Esophagus squamous epithelium (tissue), 4 donors: ENCODE measurements around the gene SFTPB.

Source experiments
- POLR2A ChIP-seq, 4 donors: fragments of 450-650 bp; IDR thresholded peaks; one replicate each; pipeline ENCODE4 v1.6.1; 2017; ENCODE audit warnings: antibody characterized with exemption in 4 of 4, mild to moderate bottlenecking in 4 of 4, moderate library complexity in 3 of 4
- TF ChIP-seq, protein P1 (sequence below), 6 experiments: fragments of 450-650 bp in 4 of 6; fragments of 200-600 bp in 2 of 6; sonication (generic) in 2 of 6; IDR thresholded peaks; one replicate each; pipeline ENCODE4 v1.5.1; 2016 to 2019; ENCODE audit warnings: antibody characterized with exemption in 6 of 6, mild to moderate bottlenecking in 4 of 6, moderate library complexity in 4 of 6

DNA sequence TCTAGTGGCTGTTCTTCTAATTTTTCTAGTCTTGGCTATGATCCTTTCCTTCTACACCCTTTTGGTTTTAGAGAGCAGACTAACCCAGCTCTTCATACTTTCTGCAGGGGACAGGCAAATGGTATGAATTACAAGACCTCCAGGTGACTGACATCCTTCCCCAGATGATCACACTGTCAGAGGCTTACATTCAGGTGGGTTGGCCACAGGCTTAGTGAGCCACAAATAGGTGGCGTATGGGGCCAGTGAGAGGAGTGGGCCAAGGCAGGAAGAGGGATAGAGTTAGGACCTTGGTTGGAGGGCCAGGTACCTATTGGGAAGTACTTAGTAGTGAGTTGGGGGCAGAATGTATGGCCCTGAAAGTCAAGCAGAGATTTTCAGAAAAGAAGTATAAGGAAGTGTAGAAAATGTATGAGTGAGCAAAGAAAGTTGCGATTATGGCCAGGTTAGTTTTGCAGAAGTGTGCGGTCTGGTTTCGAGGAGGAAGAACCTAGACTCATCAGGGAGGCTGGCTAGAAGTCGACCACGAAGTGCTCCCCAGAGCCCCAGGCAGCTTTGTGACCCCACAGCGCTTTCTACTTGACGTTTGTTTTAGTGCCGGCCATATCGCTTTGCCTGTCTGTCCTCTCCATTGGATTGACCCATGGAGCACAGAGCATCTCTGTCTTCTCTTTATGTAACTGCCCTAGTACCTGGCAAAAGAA is 20.0 kb downstream of the SFTPB start:
- TF ChIP-seq, protein P1, sequence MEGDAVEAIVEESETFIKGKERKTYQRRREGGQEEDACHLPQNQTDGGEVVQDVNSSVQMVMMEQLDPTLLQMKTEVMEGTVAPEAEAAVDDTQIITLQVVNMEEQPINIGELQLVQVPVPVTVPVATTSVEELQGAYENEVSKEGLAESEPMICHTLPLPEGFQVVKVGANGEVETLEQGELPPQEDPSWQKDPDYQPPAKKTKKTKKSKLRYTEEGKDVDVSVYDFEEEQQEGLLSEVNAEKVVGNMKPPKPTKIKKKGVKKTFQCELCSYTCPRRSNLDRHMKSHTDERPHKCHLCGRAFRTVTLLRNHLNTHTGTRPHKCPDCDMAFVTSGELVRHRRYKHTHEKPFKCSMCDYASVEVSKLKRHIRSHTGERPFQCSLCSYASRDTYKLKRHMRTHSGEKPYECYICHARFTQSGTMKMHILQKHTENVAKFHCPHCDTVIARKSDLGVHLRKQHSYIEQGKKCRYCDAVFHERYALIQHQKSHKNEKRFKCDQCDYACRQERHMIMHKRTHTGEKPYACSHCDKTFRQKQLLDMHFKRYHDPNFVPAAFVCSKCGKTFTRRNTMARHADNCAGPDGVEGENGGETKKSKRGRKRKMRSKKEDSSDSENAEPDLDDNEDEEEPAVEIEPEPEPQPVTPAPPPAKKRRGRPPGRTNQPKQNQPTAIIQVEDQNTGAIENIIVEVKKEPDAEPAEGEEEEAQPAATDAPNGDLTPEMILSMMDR (IDR thresholded peaks at IDR 0.05), result no peak
- TF ChIP-seq POLR2A (IDR thresholded peaks at IDR 0.05), result no peak
